SKM-1 (cell line): ENCODE measurements around the gene GBX1.

Source experiments
- DNase-seq: peaks from one replicate; lab custom pipeline; 2025; ENCODE audit not compliant: unreplicated experiment; lab: John Stamatoyannopoulos, UW

The GBX1 gene

GRCh38 chr7:151167197-151167961 lies at the start of gene GBX1:
Gene GBX1, minus strand, starts transcription at chr7:151167694. Its CDS starts 146 bp downstream, at chr7:151167548.
- no peak for DNase-seq

- no peak for DNase-seq
Measured at GRCh38 chr7:151215396-151215795, 47.9 kb upstream of the GBX1 start.

GRCh38 chr7:151213826-151214225 lies 46.3 kb upstream of the GBX1 start:
- DNase-seq: no peak

- DNase-seq: no peak
Measured at GRCh38 chr7:151212626-151213025, 45.1 kb upstream of the GBX1 start.

GRCh38 chr7:151211155-151211772 lies 43.8 kb upstream of the GBX1 start:
- no peak for DNase-seq

- no peak for DNase-seq
Measured at GRCh38 chr7:151210087-151210854, 42.8 kb upstream of the GBX1 start, which contains the start of gene H2BK1. Gene H2BK1, minus strand, starts transcription at chr7:151210488. Its CDS starts 170 bp downstream, at chr7:151210318.

- DNase-seq: no peak
Measured at GRCh38 chr7:151209588-151209987, 42.1 kb upstream of the GBX1 start.

GRCh38 chr7:151208253-151208862 lies 40.9 kb upstream of the GBX1 start:
- no peak for DNase-seq

GRCh38 chr7:151207804-151208203 lies 40.3 kb upstream of the GBX1 start:
- no peak for DNase-seq

GRCh38 chr7:151207315-151207714 lies 39.8 kb upstream of the GBX1 start:
- DNase-seq: no peak

GRCh38 chr7:151206914-151207313 lies 39.4 kb upstream of the GBX1 start:
- no peak for DNase-seq

- DNase-seq: no peak
Measured at GRCh38 chr7:151205730-151206129, 38.2 kb upstream of the GBX1 start.

- DNase-seq: no peak
Measured at GRCh38 chr7:151204383-151205032, 37.0 kb upstream of the GBX1 start.

- DNase-seq: no peak
Measured at GRCh38 chr7:151202836-151203235, 35.3 kb upstream of the GBX1 start.

GRCh38 chr7:151201751-151202150 lies 34.3 kb upstream of the GBX1 start:
- no peak for DNase-seq

GRCh38 chr7:151201344-151201743 lies 33.9 kb upstream of the GBX1 start:
- DNase-seq: no peak

- DNase-seq: no peak
Measured at GRCh38 chr7:151198945-151199848, 31.7 kb upstream of the GBX1 start.

- DNase-seq: no peak
Measured at GRCh38 chr7:151197932-151198331, 30.4 kb upstream of the GBX1 start.

- no peak for DNase-seq
Measured at GRCh38 chr7:151195616-151196450, 28.3 kb upstream of the GBX1 start.
